ENCODE results near the gene HOXB1. TPM values are rescaled to one million over a fixed set of nuclear protein-coding genes. Genes with fewer than 3 reads are reported as not detected.

The HOXB1 gene
- total RNA-seq, result not detected
- not detected for polyA plus RNA-seq
- long read RNA-seq, donor 1, result 0 reads
- long read RNA-seq, donor 2, result 0 reads
- long read RNA-seq, donor 3, result 0 reads

DNA sequence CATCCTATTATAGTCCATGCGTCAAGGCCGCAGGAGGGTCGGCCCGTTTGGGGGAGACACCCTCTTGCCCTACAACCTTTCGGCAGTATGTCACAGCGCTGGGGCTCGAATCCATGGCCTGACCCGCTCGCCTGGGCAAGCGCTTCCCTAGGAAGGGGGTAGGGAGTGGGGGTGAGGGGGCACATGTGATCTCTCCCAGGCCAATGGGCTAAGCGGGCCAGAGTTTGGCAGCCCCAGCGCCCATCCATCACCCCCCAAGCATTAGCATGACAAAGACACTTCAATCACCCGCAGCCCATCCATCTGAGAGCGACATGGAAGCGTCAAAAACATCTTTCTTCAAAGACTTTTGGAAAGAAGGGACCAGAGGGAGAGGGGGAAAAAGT is at the start of gene HOXB1:
HOXB1 (minus strand) TSS at position 125 of the 386 bp plus-strand sequence; CDS start at position 18, 107 bp downstream.
- H3K27me3 ChIP-seq, result peaks cover 0 to 94% (median 80%) of the 10 kb centered on the region in 7 donors
- no peak within 1 kb of the TSS for H3K27ac ChIP-seq
- H3K4me3 ChIP-seq, result no peak within 1 kb of the TSS
- no peak for DNase-seq
- no peaks in the 10 kb centered on the region for H3K9me3 ChIP-seq
- TF ChIP-seq, protein P1, sequence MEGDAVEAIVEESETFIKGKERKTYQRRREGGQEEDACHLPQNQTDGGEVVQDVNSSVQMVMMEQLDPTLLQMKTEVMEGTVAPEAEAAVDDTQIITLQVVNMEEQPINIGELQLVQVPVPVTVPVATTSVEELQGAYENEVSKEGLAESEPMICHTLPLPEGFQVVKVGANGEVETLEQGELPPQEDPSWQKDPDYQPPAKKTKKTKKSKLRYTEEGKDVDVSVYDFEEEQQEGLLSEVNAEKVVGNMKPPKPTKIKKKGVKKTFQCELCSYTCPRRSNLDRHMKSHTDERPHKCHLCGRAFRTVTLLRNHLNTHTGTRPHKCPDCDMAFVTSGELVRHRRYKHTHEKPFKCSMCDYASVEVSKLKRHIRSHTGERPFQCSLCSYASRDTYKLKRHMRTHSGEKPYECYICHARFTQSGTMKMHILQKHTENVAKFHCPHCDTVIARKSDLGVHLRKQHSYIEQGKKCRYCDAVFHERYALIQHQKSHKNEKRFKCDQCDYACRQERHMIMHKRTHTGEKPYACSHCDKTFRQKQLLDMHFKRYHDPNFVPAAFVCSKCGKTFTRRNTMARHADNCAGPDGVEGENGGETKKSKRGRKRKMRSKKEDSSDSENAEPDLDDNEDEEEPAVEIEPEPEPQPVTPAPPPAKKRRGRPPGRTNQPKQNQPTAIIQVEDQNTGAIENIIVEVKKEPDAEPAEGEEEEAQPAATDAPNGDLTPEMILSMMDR (IDR thresholded peaks at IDR 0.05), result no peak
- intact Hi-C loops (cut with DNase I), result no loop called here
- H3K4me1 ChIP-seq, result no peaks in the 10 kb centered on the region
- no peak for ATAC-seq
- WGBS, 2 donors, result 43 to 54% methylated on average over 15 of the region's 15 CpGs
- H3K36me3 ChIP-seq, result no peaks in the 10 kb centered on the region

DNA sequence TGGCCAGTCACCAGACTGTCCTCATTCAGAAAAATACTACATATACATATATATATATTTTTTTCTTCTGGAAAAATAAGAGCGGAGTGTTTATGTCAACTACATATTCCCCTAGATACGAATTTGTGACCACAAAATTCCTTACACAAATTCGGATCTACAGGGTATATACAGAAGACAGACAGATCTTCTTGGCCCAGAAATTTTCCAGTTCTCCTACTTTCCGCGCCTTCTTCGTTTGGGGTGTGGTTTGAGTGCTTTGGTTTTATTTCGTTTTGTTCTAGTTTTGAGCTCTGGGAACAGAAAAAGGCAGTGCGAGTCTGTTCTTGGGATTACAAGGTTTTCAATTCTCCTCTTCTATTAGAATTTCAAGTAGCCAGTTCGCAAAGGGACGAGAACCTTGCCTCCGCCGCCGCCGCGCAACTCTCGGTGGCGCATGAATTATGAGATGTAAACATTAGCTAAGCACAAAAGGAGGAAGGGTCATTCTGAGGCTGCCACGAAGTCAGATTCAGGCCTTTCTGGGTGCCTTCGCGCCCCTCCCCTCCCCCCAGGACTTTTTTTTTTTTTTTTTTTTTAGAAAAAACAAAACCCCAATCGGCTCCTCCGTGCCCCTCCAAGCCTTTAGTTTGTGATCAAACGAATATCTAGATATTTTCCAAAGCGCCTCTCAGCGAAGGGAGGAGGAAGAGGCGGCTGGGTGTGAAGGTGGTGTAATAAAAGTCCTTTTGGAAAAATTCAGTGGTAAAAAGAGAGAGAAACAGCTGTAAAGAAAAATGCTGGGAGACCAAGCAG is 49.1 kb upstream of the HOXB1 start:
- H3K9me3 ChIP-seq, result no peaks in the 10 kb centered on the region
- H3K4me1 ChIP-seq, result peaks cover 0 to 54% (median 9%) of the 10 kb centered on the region in 9 donors
- TF ChIP-seq, protein P1 (IDR thresholded peaks at IDR 0.05), result no peak
- intact Hi-C loops (cut with DNase I), result loop anchor here in 2 of 10 donors (5.0 kb wide), 1 partner anchor 38 kb away; no protein-coding TSS in a partner anchor
- no peak for DNase-seq
- H3K36me3 ChIP-seq, result no peaks in the 10 kb centered on the region
- H3K27me3 ChIP-seq, result peaks cover 61 to 100% (median 100%) of the 10 kb centered on the region in 7 donors
- no peak for ATAC-seq
- 21 to 25% methylated on average over 26 of the region's 26 CpGs for WGBS, 2 donors
- H3K4me3 ChIP-seq, result no peak overlapping the region
- H3K27ac ChIP-seq, result peak overlapping the region in 3 of 10 donors; percentile 29 to 74 (median 34)

DNA sequence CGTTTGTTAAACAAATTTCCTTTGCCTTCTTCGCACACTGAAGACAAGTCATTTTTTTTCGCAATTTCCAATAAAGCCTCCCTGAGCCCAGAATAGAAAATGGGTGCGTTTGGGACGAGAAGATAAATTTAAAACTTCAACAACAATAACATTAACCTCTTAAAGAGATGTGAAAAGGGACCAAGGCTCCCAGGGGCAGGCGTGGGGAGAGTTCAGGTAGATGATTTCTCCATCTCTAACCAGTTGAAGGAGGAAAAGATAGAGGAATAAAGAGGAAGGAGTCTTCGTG is 48.6 kb upstream of the HOXB1 start:
- Histone ChIP-seq H3K36me3 (no peaks in the 10 kb centered on the region), H3K4me1 (peaks cover 0 to 52% (median 7%) of the 10 kb centered on the region in 9 donors), H3K4me3 (peak overlapping the region in 2 of 10 donors; percentile 39 to 56), H3K9me3 (no peaks in the 10 kb centered on the region), H3K27me3 (peaks cover 61 to 100% (median 100%) of the 10 kb centered on the region in 7 donors), H3K27ac (peak overlapping the region in 3 of 10 donors; percentile 29 to 74 (median 34))
- intact Hi-C loops (cut with DNase I), result loop anchor here in 2 of 10 donors (5.0 kb wide), 1 partner anchor 37 kb away; no protein-coding TSS in a partner anchor
- ATAC-seq (no peak), DNase-seq (no peak)
- TF ChIP-seq, protein P1 (IDR thresholded peaks at IDR 0.05), result no peak
- WGBS, 2 donors, result 15 to 20% methylated on average over 7 of the region's 7 CpGs

DNA sequence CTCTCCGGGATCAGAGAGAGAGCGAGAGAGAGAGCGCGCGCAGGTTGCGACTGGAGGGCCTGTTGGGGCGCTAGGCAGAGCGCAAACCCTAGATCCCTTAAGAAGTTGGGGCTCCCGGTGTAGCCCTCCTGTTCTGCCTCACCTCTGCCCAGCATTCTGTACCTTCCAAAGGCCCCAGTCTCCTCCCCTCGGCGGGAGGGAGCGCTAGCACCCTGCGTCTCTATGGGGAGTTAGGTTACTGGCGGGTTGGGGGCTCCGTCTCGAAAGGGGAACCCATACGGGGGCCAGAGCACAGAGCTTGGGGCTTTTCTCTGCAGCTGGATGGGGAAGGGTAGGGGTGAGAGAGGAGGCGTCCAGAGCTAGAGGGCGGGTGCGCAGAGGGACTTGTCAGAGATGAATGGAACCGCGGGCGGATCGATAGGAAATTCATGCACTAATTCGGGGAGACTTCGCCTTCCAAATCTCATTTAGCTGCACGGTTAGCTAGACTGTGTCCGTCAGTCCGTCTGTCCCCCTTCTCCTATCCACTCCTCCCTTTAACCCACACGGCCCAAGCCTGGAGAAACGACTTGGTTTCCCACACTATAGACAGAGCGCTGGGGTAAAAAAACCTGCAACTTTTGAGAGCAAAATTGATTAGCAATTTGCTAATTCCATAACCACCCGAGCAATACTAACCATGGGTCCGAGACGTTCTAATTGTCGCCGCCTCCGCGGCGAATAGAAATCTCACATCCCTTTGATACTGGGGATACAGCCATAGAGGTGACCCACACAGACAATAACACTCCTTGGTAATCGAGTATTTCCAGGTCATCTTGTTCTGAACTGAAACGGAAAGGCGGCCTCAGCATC is 48.0 kb upstream of the HOXB1 start:
- Histone ChIP-seq H3K4me1 (peaks cover 0 to 52% (median 7%) of the 10 kb centered on the region in 9 donors), H3K4me3 (peak overlapping the region; percentile 30 to 61 (median 40)), H3K27me3 (peaks cover 61 to 100% (median 100%) of the 10 kb centered on the region in 7 donors), H3K27ac (peak overlapping the region in 5 of 10 donors; percentile 21 to 83 (median 74)), H3K36me3 (no peaks in the 10 kb centered on the region), H3K9me3 (no peaks in the 10 kb centered on the region)
- ATAC-seq (peak in 4 of 8 donors; percentile 10 to 25 (median 20)), DNase-seq (no peak)
- TF ChIP-seq, protein P1 (IDR thresholded peaks at IDR 0.05), result no peak
- WGBS, 2 donors, result 7 to 9% methylated on average over 43 of the region's 43 CpGs
- intact Hi-C loops (cut with DNase I), result loop anchor here in 2 of 10 donors (5.0 kb wide), 1 partner anchor 37 kb away; no protein-coding TSS in a partner anchor
